Stomach (tissue), 4 donors: ENCODE data around the gene DFFB.

Experiments used
- CTCF ChIP-seq, 7 experiments: fragments of 450-650 bp in 4 of 7; fragments of 200-600 bp in 3 of 7; sonication (generic) in 3 of 7; IDR thresholded peaks; one replicate each; pipeline ENCODE4 v1.5.1; 2016 to 2019; ENCODE audit warnings: antibody characterized with exemption in 7 of 7, control low read depth in 2 of 7, mild to moderate bottlenecking in 1 of 7
- EP300 ChIP-seq: sonication (generic); formaldehyde crosslinking; IDR thresholded peaks from one replicate; pipeline ENCODE4 v1.6.1; 2017; ENCODE audit warnings: antibody characterized with exemption
- POLR2A ChIP-seq, 4 donors: fragments of 450-650 bp; IDR thresholded peaks; one replicate each; pipeline ENCODE4 v1.6.1; 2016; ENCODE audit warnings: antibody characterized with exemption in 4 of 4, control low read depth in 2 of 4, mild to moderate bottlenecking in 1 of 4, moderate library complexity in 1 of 4
- POLR2AphosphoS5 ChIP-seq, 3 donors: sonication (generic); formaldehyde crosslinking; IDR thresholded peaks; one replicate each; pipeline ENCODE4 v1.6.1; 2016; ENCODE audit warnings: antibody characterized with exemption in 3 of 3

- TF ChIP-seq POLR2A (IDR thresholded peaks at IDR 0.05) (no peak), CTCF (IDR thresholded peaks at IDR 0.05) (no peak), EP300 (no peak), POLR2AphosphoS5 (IDR thresholded peaks at IDR 0.05) (no peak)
Measured at GRCh38 chr1:3928586-3928985, 71.3 kb downstream of the DFFB start.
